Astrocyte of the cerebellum (primary cell): Measurements from ENCODE around the gene NACC2.

ENCODE experiments used
- DNase-seq: peaks from one replicate; pipeline ENCODE4 v3.0.0-alpha.2; 2011; ENCODE audit warnings: low read depth
- H3K4me3 ChIP-seq: 2 replicates; pipeline ENCODE4 v1.5.1; 2011; ENCODE audit warnings: mild to moderate bottlenecking, low read depth, low read length, moderate library complexity
- in situ Hi-C: cut with HindIII; loops from 2 replicates; pipeline ENCODE4 v1.10.0; 2017; ENCODE audit warnings: low sequenced_read_pairs
- TF ChIP-seq, protein P1 (sequence below): IDR thresholded peaks from 2 replicates; pipeline ENCODE4 v1.5.1; 2012; ENCODE audit warnings: low read length, low read depth, moderate library complexity, mild to moderate bottlenecking; ENCODE audit errors: missing control alignments

NACC2 gene

DNA sequence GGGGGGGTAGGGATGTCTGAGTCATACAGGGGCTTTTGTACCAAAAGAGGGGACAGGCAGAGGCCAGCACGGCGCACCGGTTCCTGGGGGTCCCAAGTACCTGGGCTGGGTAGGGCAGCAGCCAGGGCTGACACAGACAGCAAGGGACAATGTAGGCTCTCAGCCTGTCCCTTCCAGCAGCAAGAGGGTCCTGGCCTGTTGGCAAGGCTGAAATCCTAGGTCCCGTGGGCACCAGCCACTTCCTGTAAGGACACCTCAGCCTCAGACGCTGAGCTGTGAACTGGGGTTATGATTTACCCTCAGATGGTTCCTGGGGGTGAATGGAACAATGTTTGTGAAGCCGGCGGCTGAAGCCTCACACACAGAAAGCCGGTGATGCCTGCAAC lies 41.3 kb downstream of the NACC2 start:
- no peak for DNase-seq
- TF ChIP-seq, protein P1, sequence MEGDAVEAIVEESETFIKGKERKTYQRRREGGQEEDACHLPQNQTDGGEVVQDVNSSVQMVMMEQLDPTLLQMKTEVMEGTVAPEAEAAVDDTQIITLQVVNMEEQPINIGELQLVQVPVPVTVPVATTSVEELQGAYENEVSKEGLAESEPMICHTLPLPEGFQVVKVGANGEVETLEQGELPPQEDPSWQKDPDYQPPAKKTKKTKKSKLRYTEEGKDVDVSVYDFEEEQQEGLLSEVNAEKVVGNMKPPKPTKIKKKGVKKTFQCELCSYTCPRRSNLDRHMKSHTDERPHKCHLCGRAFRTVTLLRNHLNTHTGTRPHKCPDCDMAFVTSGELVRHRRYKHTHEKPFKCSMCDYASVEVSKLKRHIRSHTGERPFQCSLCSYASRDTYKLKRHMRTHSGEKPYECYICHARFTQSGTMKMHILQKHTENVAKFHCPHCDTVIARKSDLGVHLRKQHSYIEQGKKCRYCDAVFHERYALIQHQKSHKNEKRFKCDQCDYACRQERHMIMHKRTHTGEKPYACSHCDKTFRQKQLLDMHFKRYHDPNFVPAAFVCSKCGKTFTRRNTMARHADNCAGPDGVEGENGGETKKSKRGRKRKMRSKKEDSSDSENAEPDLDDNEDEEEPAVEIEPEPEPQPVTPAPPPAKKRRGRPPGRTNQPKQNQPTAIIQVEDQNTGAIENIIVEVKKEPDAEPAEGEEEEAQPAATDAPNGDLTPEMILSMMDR, result no peak
- H3K4me3 ChIP-seq, result no peak overlapping the region
- in situ Hi-C loops, result no loop called here

- TF ChIP-seq, protein P1, result no peak
- peak overlapping the region; percentile 56 for H3K4me3 ChIP-seq
- no peak for DNase-seq
- in situ Hi-C loops, result no loop called here
Observed at GRCh38 chr9:136052991-136053756, 41.9 kb downstream of the NACC2 start.

GRCh38 chr9:136052472-136052880 lies 42.6 kb downstream of the NACC2 start:
- TF ChIP-seq, protein P1, result no peak
- no peak for DNase-seq
- in situ Hi-C loops, result no loop called here
- H3K4me3 ChIP-seq, result peak overlapping the region; percentile 56

DNA sequence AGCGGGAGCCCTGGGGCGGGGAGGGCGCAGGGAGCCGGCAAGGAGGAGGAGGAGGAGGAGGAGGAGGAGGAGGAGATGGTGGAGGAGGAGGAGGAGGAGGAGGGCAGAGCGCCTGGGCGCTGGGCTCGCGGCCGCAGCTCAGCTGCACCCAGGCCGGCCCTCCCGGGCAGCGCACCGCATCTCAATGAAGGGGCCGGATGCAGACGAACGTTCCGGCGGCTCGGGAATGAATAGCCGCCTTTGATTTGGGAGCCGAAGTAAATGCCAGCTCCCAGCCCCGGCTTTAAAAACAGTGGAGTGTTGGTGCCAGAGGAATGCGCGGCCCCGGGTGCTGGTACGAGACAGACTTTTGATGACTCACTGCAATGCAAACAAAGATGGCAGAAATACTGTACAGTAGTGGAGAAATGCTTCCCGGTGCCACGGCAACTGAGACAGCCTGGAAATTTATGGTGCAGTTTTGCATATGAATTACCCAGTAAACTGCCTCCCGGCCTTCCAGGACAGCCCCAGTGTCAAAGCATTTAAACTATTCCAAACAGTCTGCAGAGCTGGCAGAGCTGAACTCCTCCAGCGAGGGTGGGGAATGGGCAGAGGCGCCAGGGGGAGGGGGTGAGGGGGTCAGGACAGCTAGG lies 43.1 kb downstream of the NACC2 start:
- H3K4me3 ChIP-seq, result peak overlapping the region; percentile 56
- TF ChIP-seq, protein P1, result no peak
- in situ Hi-C loops, result no loop called here
- peak; percentile 80 for DNase-seq

- no peak for DNase-seq
- peak overlapping the region; percentile 56 for H3K4me3 ChIP-seq
- TF ChIP-seq, protein P1, result no peak
- in situ Hi-C loops, result no loop called here
Observed at GRCh38 chr9:136051453-136051836, 43.6 kb downstream of the NACC2 start.

GRCh38 chr9:136050701-136051452 lies 44.2 kb downstream of the NACC2 start:
- peak overlapping the region; percentile 56 for H3K4me3 ChIP-seq
- in situ Hi-C loops, result no loop called here

More at GRCh38 chr9:136050701-136051452, 44.2 kb downstream of the NACC2 start:
- DNase-seq, result no peak
- TF ChIP-seq, protein P1, result no peak
